ENCODE measurements around the gene CLCN4. TPM values are rescaled to one million over a fixed set of nuclear protein-coding genes. Genes with fewer than 3 reads are reported as not detected.

Gene CLCN4
- total RNA-seq, 1 experiment from 2014 or later = 3.1 TPM

GRCh38 chrX:10143071-10143983, 13.4 kb upstream of the CLCN4 start:
- no peaks in the 10 kb centered on the region for H3K27me3 ChIP-seq (ENCODE audit: insufficient read depth, low read depth)
- TF ChIP-seq CTCF (conservative IDR thresholded peaks at IDR 0.05) (no peak), EZH2 (IDR thresholded peaks at IDR 0.05; ENCODE audit: low read depth) (no peak)
- no peaks in the 10 kb centered on the region for H3K36me3 ChIP-seq (ENCODE audit: low read depth)
- no peaks in the 10 kb centered on the region for H3K4me1 ChIP-seq (replicated peaks; ENCODE audit: insufficient read depth)
- CTCF ChIA-PET = no interaction called here
- no peaks in the 10 kb centered on the region for H3K79me2 ChIP-seq (ENCODE audit: low read depth)
- POLR2A ChIA-PET (ENCODE audit: unreplicated experiment) = no interaction called here
- no peak for DNase-seq
- H4K20me1 ChIP-seq (ENCODE audit: insufficient read depth) = no peaks in the 10 kb centered on the region
- H3K4me2 ChIP-seq = no peak overlapping the region
- no peaks in the 10 kb centered on the region for H3F3A ChIP-seq (ENCODE audit: insufficient read depth, low read depth)
- no peak overlapping the region for H2AFZ ChIP-seq
- H3K9me3 ChIP-seq (ENCODE audit: insufficient read depth, low read depth) = no peaks in the 10 kb centered on the region
- intact Hi-C loops (cut with micrococcal nuclease; ENCODE audit: unreplicated experiment) = no loop called here
- H3K4me3 ChIP-seq = no peak overlapping the region
- no peaks in the 10 kb centered on the region for H3K9me2 ChIP-seq (ENCODE audit: insufficient read depth)
- no peak overlapping the region for H3K27ac ChIP-seq
- BruUV-seq (replicated peaks) = no TSS peak

GRCh38 chrX:10146346-10146745, 10.4 kb upstream of the CLCN4 start:
- no peaks in the 10 kb centered on the region for H3K9me2 ChIP-seq (ENCODE audit: insufficient read depth)
- H4K20me1 ChIP-seq (ENCODE audit: insufficient read depth) = no peaks in the 10 kb centered on the region
- no peak overlapping the region for H3K4me2 ChIP-seq
- no peak overlapping the region for H3K4me3 ChIP-seq
- H3K4me1 ChIP-seq (replicated peaks; ENCODE audit: insufficient read depth) = no peaks in the 10 kb centered on the region
- intact Hi-C loops (cut with micrococcal nuclease; ENCODE audit: unreplicated experiment) = no loop called here
- no TSS peak for BruUV-seq (replicated peaks)
- H2AFZ ChIP-seq = no peak overlapping the region
- H3F3A ChIP-seq (ENCODE audit: insufficient read depth, low read depth) = no peaks in the 10 kb centered on the region
- TF ChIP-seq CTCF (conservative IDR thresholded peaks at IDR 0.05) = no peak
- TF ChIP-seq EZH2 (IDR thresholded peaks at IDR 0.05; ENCODE audit: low read depth) = no peak
- H3K36me3 ChIP-seq (ENCODE audit: low read depth) = no peaks in the 10 kb centered on the region
- no peak for DNase-seq
- H3K9me3 ChIP-seq (ENCODE audit: insufficient read depth, low read depth) = no peaks in the 10 kb centered on the region
- H3K27me3 ChIP-seq (ENCODE audit: insufficient read depth, low read depth) = no peaks in the 10 kb centered on the region
- POLR2A ChIA-PET (ENCODE audit: unreplicated experiment) = no interaction called here
- H3K79me2 ChIP-seq (ENCODE audit: low read depth) = no peaks in the 10 kb centered on the region
- H3K27ac ChIP-seq = no peak overlapping the region
- CTCF ChIA-PET = no interaction called here

- no peak overlapping the region for H3K4me2 ChIP-seq
- H4K20me1 ChIP-seq (ENCODE audit: insufficient read depth) = no peaks in the 10 kb centered on the region
- no peaks in the 10 kb centered on the region for H3K79me2 ChIP-seq (ENCODE audit: low read depth)
- intact Hi-C loops (cut with micrococcal nuclease; ENCODE audit: unreplicated experiment) = no loop called here
- ChIA-PET POLR2A (ENCODE audit: unreplicated experiment) (no interaction called here), CTCF (no interaction called here)
- no peaks in the 10 kb centered on the region for H3K36me3 ChIP-seq (ENCODE audit: low read depth)
- TF ChIP-seq EZH2 (IDR thresholded peaks at IDR 0.05; ENCODE audit: low read depth) (no peak), CTCF (conservative IDR thresholded peaks at IDR 0.05) (no peak)
- H3K27me3 ChIP-seq (ENCODE audit: insufficient read depth, low read depth) = no peaks in the 10 kb centered on the region
- peaks cover 12% of the 10 kb centered on the region for H3K4me1 ChIP-seq (replicated peaks; ENCODE audit: insufficient read depth)
- no peaks in the 10 kb centered on the region for H3K9me2 ChIP-seq (ENCODE audit: insufficient read depth)
- DNase-seq = no peak
- no peak overlapping the region for H3K4me3 ChIP-seq
- no peak overlapping the region for H2AFZ ChIP-seq
- no peak overlapping the region for H3K27ac ChIP-seq
- no TSS peak for BruUV-seq (replicated peaks)
- no peaks in the 10 kb centered on the region for H3K9me3 ChIP-seq (ENCODE audit: insufficient read depth, low read depth)
- peaks cover 19% of the 10 kb centered on the region for H3F3A ChIP-seq (ENCODE audit: insufficient read depth, low read depth)
Observed at GRCh38 chrX:10152086-10152485, 4.7 kb upstream of the CLCN4 start.
